Measurements from ENCODE around the gene SLC16A5.
A peak's percentile ranks its signal among the peaks of the same experiment; 100 is the strongest.

Gene SLC16A5

DNA sequence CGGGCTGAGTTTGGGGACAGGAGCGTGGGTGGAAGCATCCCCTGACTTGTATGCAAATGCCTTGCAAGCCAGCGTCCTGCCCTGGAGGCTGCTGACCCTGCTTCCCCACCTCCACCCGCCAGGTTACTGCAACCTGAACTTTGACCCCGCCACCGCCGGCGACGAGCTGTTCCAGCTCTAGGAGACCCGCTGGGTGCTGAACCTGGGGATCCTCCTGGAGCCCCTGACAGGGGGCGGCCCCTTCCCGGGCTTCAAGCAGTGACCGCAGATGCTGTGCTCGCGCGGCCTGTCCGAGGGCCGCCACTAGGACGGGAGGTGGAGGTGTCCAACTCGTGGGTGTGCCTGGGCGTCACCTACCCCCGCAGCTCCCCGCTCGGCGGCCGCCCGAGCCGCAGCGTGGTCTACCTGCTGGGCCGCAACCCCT is 10.7 kb upstream of the SLC16A5 start:
- no peaks in the 10 kb centered on the region for H3F3A ChIP-seq (ENCODE audit: insufficient read depth, low read length)
- H3K27me3 ChIP-seq (ENCODE audit: insufficient read depth, low read length): 0 out of 2 replicates have a peak, but pooled peaks cover 11% of the 10 kb centered on the region
- no peaks in the 10 kb centered on the region for H4K20me1 ChIP-seq (ENCODE audit: insufficient read depth, low read length)
- H3K4me3 ChIP-seq (ENCODE audit: low read depth, low read length, poor library complexity, severe bottlenecking): peak overlapping the region; percentile 53
- no peak overlapping the region for H2AFZ ChIP-seq (ENCODE audit: low read length)
- no peak overlapping the region for H3K27ac ChIP-seq (ENCODE audit: low read depth, low read length, poor library complexity, severe bottlenecking)
- H3K4me2 ChIP-seq (ENCODE audit: low read length): peak overlapping the region; percentile 76
- no peaks in the 10 kb centered on the region for H3K36me3 ChIP-seq (ENCODE audit: insufficient read depth, low read length)
- H3K79me2 ChIP-seq (ENCODE audit: insufficient read depth, low read length): no peaks in the 10 kb centered on the region
- H3K9me2 ChIP-seq (ENCODE audit: low read depth, low read length): no peaks in the 10 kb centered on the region
- no peak for TF ChIP-seq EZH2 (IDR thresholded peaks at IDR 0.05; ENCODE audit: borderline replicate concordance, low read length)
- TF ChIP-seq, protein P1, sequence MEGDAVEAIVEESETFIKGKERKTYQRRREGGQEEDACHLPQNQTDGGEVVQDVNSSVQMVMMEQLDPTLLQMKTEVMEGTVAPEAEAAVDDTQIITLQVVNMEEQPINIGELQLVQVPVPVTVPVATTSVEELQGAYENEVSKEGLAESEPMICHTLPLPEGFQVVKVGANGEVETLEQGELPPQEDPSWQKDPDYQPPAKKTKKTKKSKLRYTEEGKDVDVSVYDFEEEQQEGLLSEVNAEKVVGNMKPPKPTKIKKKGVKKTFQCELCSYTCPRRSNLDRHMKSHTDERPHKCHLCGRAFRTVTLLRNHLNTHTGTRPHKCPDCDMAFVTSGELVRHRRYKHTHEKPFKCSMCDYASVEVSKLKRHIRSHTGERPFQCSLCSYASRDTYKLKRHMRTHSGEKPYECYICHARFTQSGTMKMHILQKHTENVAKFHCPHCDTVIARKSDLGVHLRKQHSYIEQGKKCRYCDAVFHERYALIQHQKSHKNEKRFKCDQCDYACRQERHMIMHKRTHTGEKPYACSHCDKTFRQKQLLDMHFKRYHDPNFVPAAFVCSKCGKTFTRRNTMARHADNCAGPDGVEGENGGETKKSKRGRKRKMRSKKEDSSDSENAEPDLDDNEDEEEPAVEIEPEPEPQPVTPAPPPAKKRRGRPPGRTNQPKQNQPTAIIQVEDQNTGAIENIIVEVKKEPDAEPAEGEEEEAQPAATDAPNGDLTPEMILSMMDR (IDR thresholded peaks at IDR 0.05; ENCODE audit: low read length): no peak
- H3K4me1 ChIP-seq (ENCODE audit: insufficient read depth, low read length, severe bottlenecking): peaks cover 13% of the 10 kb centered on the region
- H3K9ac ChIP-seq (ENCODE audit: low read length): peak overlapping the region; percentile 57; the same call in 1 of the 2 replicates
- H3K9me3 ChIP-seq (ENCODE audit: low read length): no peaks in the 10 kb centered on the region

DNA sequence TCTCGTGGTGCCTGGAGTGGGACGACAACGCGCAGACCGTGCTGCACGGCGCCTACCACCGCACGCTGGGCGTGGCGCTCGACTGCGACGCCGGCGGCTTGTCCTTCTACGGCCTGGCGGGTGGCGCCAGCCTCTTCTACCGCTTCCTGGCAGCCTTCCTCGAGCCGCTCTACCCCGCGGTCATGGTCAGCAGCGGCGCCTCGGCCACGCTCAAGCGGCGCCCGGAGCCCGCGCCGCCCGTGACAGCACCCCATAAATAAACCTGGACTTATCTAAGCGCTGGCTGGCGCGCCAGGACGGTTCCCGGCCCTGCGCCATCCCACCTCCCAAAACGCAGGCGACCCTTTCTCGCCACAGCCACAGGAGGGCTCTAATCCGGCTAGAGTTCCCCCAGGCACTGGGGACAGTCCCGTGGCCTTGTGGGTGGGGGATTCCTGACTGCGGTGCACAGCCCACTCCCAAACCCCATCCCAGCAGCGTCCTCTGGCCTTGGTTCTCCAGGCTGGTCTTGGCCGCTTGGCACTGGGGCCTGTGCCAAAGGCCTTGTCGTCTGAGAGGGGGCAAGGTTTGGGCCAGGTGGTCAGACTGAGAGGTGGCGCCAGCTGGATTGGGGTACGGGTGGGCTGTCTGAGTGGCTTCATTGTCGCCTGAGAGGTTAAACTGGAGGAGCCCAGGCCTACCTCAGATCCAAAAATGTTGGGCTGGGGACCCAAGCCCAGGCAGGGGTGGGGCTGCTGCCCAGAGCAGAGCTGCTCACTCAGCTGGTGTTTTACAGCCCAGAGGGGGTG is 10.1 kb upstream of the SLC16A5 start:
- no peak overlapping the region for H3K27ac ChIP-seq (ENCODE audit: low read depth, low read length, poor library complexity, severe bottlenecking)
- H3K4me1 ChIP-seq (ENCODE audit: insufficient read depth, low read length, severe bottlenecking): peaks cover 13% of the 10 kb centered on the region

GRCh38 chr17:75078284-75079022 is 9.3 kb upstream of the SLC16A5 start:
- Histone ChIP-seq H3K4me1 (ENCODE audit: insufficient read depth, low read length, severe bottlenecking) (peaks cover 13% of the 10 kb centered on the region), H3K4me3 (ENCODE audit: low read depth, low read length, poor library complexity, severe bottlenecking) (peak overlapping the region; percentile 53), H3K27me3 (ENCODE audit: insufficient read depth, low read length) (peaks cover 17% of the 10 kb centered on the region; the same call in 1 of the 2 replicates), H3F3A (ENCODE audit: insufficient read depth, low read length) (no peaks in the 10 kb centered on the region), H3K4me2 (ENCODE audit: low read length) (peak overlapping the region; percentile 76; the same call in 1 of the 2 replicates), H4K20me1 (ENCODE audit: insufficient read depth, low read length) (no peaks in the 10 kb centered on the region), H3K36me3 (ENCODE audit: insufficient read depth, low read length) (no peaks in the 10 kb centered on the region), H2AFZ (ENCODE audit: low read length) (no peak overlapping the region), H3K9ac (ENCODE audit: low read length) (no peak overlapping the region; the same call in 1 of the 2 replicates), H3K27ac (ENCODE audit: low read depth, low read length, poor library complexity, severe bottlenecking) (no peak overlapping the region), H3K79me2 (ENCODE audit: insufficient read depth, low read length) (no peaks in the 10 kb centered on the region), H3K9me3 (ENCODE audit: low read length) (no peaks in the 10 kb centered on the region), H3K9me2 (ENCODE audit: low read depth, low read length) (no peaks in the 10 kb centered on the region)
- TF ChIP-seq, protein P1 (IDR thresholded peaks at IDR 0.05; ENCODE audit: low read length): no peak
- no peak for TF ChIP-seq EZH2 (IDR thresholded peaks at IDR 0.05; ENCODE audit: borderline replicate concordance, low read length)

More for the DNA sequence above, 10.1 kb upstream of the SLC16A5 start:
- Histone ChIP-seq H3K36me3 (ENCODE audit: insufficient read depth, low read length) (no peaks in the 10 kb centered on the region), H3K27me3 (ENCODE audit: insufficient read depth, low read length) (peaks cover 16% of the 10 kb centered on the region; the same call in 1 of the 2 replicates), H2AFZ (ENCODE audit: low read length) (no peak overlapping the region), H3K79me2 (ENCODE audit: insufficient read depth, low read length) (no peaks in the 10 kb centered on the region), H3K9me2 (ENCODE audit: low read depth, low read length) (no peaks in the 10 kb centered on the region), H3K4me2 (ENCODE audit: low read length) (peak overlapping the region; percentile 76), H3F3A (ENCODE audit: insufficient read depth, low read length) (no peaks in the 10 kb centered on the region), H3K9ac (ENCODE audit: low read length) (peak overlapping the region; percentile 57; the same call in 1 of the 2 replicates), H4K20me1 (ENCODE audit: insufficient read depth, low read length) (no peaks in the 10 kb centered on the region), H3K9me3 (ENCODE audit: low read length) (no peaks in the 10 kb centered on the region), H3K4me3 (ENCODE audit: low read depth, low read length, poor library complexity, severe bottlenecking) (peak overlapping the region; percentile 53)
- no peak for TF ChIP-seq EZH2 (IDR thresholded peaks at IDR 0.05; ENCODE audit: borderline replicate concordance, low read length)
- TF ChIP-seq, protein P1 (IDR thresholded peaks at IDR 0.05; ENCODE audit: low read length): peak; percentile 38; the same call in 1 of the 2 replicates
